Left lung (tissue), 10 donors: ENCODE measurements around the gene TMUB1. TPM values are rescaled to one million over a fixed set of nuclear protein-coding genes. Genes with fewer than 3 reads are reported as not detected.
A peak's percentile ranks its signal among the peaks of the same experiment; 100 is the strongest.

Experiments used
- ATAC-seq: fragments of 200-7000 bp; cut with Tn5 transposase; one replicate; pipeline ENCODE4 v1.9.1; 2020; ENCODE audit warnings: moderate library complexity
- DNase-seq, 4 donors: peaks; one replicate each; pipeline ENCODE4 v3.0.0-alpha.2; 2013 to 2020
- H3K27ac ChIP-seq, 2 donors: fragments of 200-600 bp; sonication (generic) in 1 of 2; one replicate each; pipeline versions ENCODE4 v1.5.0 to v1.8.0; 2020 to 2021
- H3K27me3 ChIP-seq, 2 donors: fragments of 200-600 bp; sonication (generic) in 1 of 2; one replicate each; pipeline versions ENCODE4 v1.5.0 to v1.8.0; 2020 to 2021
- H3K36me3 ChIP-seq, 2 donors: fragments of 200-600 bp; sonication (generic) in 1 of 2; one replicate each; pipeline versions ENCODE4 v1.5.0 to v1.8.0; 2020 to 2021
- H3K4me1 ChIP-seq, 2 donors: fragments of 200-600 bp; one replicate each; pipeline ENCODE4 v1.8.0; 2021
- H3K4me3 ChIP-seq, 2 donors: fragments of 200-600 bp; sonication (generic) in 1 of 2; one replicate each; pipeline versions ENCODE4 v1.5.0 to v1.8.0; 2020 to 2021; ENCODE audit warnings: mild to moderate bottlenecking in 1 of 2
- H3K9me3 ChIP-seq, 2 donors: fragments of 200-600 bp; sonication (generic) in 1 of 2; one replicate each; pipeline versions ENCODE4 v1.5.0 to v1.8.0; 2020 to 2021
- CTCF ChIP-seq, 2 donors: fragments of 200-600 bp; sonication (generic) in 1 of 2; IDR thresholded peaks; one replicate each; pipeline versions ENCODE4 v1.5.0 to v1.8.0; 2021; ENCODE audit warnings: antibody characterized with exemption in 2 of 2
- intact Hi-C, 2 donors: fragments of 100-400 bp; cut with DNase I; formaldehyde crosslinking; loops; one replicate each; pipeline versions ENCODE4 v1.11.2 to v1.14.2; 2022
- polyA plus RNA-seq, 6 donors: library from polyadenylated mRNA; unstranded; fragments of 120-200 nt; gene quantifications; one replicate each; pipeline ENCODE4 v1.2.1, GENCODE V29; 2013; ENCODE audit not compliant: insufficient read length in 6 of 6
- total RNA-seq, 2 donors: library from RNA; stranded (reverse); fragmentation: NEBNext Ultra II Directional; extraction: Animal tissue kit (Norgen Biotek cat#: 25700); gene quantifications; one replicate each; pipeline ENCODE4 v1.2.1, GENCODE V29; 2021
- donor health status: DM: no; HTN: yes; CAD: no.
- donor health status: DM: no; HTN: no; CAD: no.

TMUB1 gene
- total and polyA plus RNA-seq, 8 donors, result 21.2 to 49.1 (median 24.5) TPM

DNA sequence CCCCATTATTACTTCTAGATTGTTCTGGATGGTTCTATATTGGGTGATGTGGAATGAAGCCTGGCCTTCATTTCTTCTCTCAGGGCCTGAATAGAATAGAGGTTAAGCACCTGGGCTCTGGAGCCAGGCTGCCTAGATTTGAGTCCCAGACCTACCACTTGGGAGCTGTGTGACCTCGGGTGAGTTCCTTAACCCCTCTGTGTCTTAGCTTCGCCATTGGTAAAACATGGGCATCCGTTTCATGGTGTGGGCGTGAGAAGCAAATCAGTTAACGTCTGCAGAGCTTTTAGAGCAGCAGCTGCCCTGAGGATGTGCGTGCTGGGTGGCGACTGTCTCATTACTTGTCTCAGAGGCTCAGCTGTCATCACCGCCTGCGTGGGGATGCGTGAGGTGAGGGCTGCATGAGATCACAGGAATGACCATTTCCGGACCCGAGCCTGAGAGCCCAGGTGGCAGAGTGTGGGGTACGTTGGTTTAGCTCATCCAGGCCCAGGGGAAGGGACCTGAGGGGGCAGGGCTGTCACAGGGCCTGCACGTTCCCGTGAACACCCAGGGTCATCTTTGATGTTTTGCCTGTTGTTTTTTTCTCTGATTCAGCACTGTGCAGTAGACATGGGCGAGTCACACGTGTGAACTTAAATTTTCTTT is 12.7 kb upstream of the TMUB1 start:
- intact Hi-C loops, result no loop called here

GRCh38 chr7:151095123-151095797 is 12.0 kb upstream of the TMUB1 start:
- ATAC-seq (peak; percentile 15), DNase-seq (peak in 1 of 4 donors; percentile 31)
- peaks cover 0 to 57% of the 10 kb centered on the region in 2 donors for H3K4me1 ChIP-seq
- H3K27me3 ChIP-seq, result no peaks in the 10 kb centered on the region
- no peaks in the 10 kb centered on the region for H3K36me3 ChIP-seq
- TF ChIP-seq CTCF (IDR thresholded peaks at IDR 0.05), result no peak
- H3K9me3 ChIP-seq, result no peaks in the 10 kb centered on the region
- no peak overlapping the region for H3K4me3 ChIP-seq
- no peak overlapping the region for H3K27ac ChIP-seq
- intact Hi-C loops, result no loop called here

More for the DNA sequence above, 12.7 kb upstream of the TMUB1 start:
- no peaks in the 10 kb centered on the region for H3K27me3 ChIP-seq
- ATAC-seq, result no peak
- no peaks in the 10 kb centered on the region for H3K9me3 ChIP-seq
- H3K4me1 ChIP-seq, result peaks cover 0 to 51% of the 10 kb centered on the region in 2 donors
- no peaks in the 10 kb centered on the region for H3K36me3 ChIP-seq
- H3K27ac ChIP-seq, result no peak overlapping the region
- H3K4me3 ChIP-seq, result no peak overlapping the region
- TF ChIP-seq CTCF (IDR thresholded peaks at IDR 0.05), result no peak
- peak in 1 of 4 donors; percentile 45 for DNase-seq

- Histone ChIP-seq H3K9me3 (no peaks in the 10 kb centered on the region), H3K27ac (no peak overlapping the region)
- intact Hi-C loops, result no loop called here
Measured at GRCh38 chr7:151094675-151095074, 11.4 kb upstream of the TMUB1 start.

GRCh38 chr7:151093748-151094147 is 10.5 kb upstream of the TMUB1 start:
- peaks cover 13 to 62% of the 10 kb centered on the region in 2 donors for H3K4me1 ChIP-seq
- TF ChIP-seq CTCF (IDR thresholded peaks at IDR 0.05), result no peak

More at GRCh38 chr7:151094675-151095074, 11.4 kb upstream of the TMUB1 start:
- Histone ChIP-seq H3K4me3 (no peak overlapping the region), H3K4me1 (peaks cover 4 to 58% of the 10 kb centered on the region in 2 donors), H3K27me3 (no peaks in the 10 kb centered on the region), H3K36me3 (no peaks in the 10 kb centered on the region)
- no peak for TF ChIP-seq CTCF (IDR thresholded peaks at IDR 0.05)
- ATAC-seq, result no peak
- peak in 1 of 4 donors; percentile 4 for DNase-seq

GRCh38 chr7:151091988-151092387 is 8.7 kb upstream of the TMUB1 start:
- no peaks in the 10 kb centered on the region for H3K9me3 ChIP-seq
- no peaks in the 10 kb centered on the region for H3K36me3 ChIP-seq
- no peak for TF ChIP-seq CTCF (IDR thresholded peaks at IDR 0.05)
- H3K4me1 ChIP-seq, result peaks cover 26 to 78% of the 10 kb centered on the region in 2 donors
- no peak for ATAC-seq
- intact Hi-C loops, result no loop called here
- DNase-seq, result no peak
- H3K27ac ChIP-seq, result no peak overlapping the region
- no peak overlapping the region for H3K4me3 ChIP-seq
- H3K27me3 ChIP-seq, result peaks cover 0 to 9% of the 10 kb centered on the region in 2 donors

More at GRCh38 chr7:151093748-151094147, 10.5 kb upstream of the TMUB1 start:
- H3K36me3 ChIP-seq, result no peaks in the 10 kb centered on the region
- intact Hi-C loops, result no loop called here
- H3K27ac ChIP-seq, result no peak overlapping the region
- no peak overlapping the region for H3K4me3 ChIP-seq
- DNase-seq (peak in 1 of 4 donors; percentile 50), ATAC-seq (no peak)
- no peaks in the 10 kb centered on the region for H3K27me3 ChIP-seq
- H3K9me3 ChIP-seq, result no peaks in the 10 kb centered on the region
